Lung microvascular endothelial cell (primary cell): ENCODE measurements around the gene NUDT22. TPM values are rescaled to one million over a fixed set of nuclear protein-coding genes. Genes with fewer than 3 reads are reported as not detected.

Source experiments
- DNase-seq, 2 donors: peaks; one replicate each; pipeline versions ENCODE4 v3.0.0 to v3.0.0-alpha.2; 2010; ENCODE audit warnings: low read depth in 2 of 2
- total RNA-seq: library from RNA; depleted of rRNA; stranded (reverse); fragments of >200 nt; gene quantifications from 2 replicates; pipeline ENCODE4 v1.2.1, GENCODE V29; 2014

NUDT22 gene
- total RNA-seq, 1 donor from 2014 or later, result 37.3 TPM

- DNase-seq, result no peak
Observed at GRCh38 chr11:64227405-64227956, 1.4 kb downstream of the NUDT22 start.

GRCh38 chr11:64229090-64229743 is 3.1 kb downstream of the NUDT22 start:
- DNase-seq, result no peak

DNA sequence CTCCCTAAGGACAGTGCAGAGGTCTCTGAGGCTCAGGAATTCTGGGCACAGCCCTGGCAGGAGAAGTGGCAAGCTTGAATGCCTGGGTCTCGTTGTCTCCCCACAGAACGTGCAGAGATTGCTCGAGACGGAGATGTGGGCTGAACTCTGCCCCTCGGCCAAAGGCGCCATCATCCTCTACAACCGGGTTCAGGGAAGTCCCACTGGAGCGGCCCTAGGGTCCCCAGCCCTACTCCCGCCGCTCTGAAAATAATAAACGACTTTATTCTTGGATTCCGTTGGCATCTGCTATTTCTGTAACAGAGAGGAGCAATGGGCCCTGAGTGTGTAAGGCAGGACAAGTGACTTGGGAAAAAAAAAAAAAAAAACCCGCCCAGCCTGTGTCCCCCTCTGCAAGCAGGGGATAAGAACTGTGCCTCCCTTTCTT is 3.7 kb downstream of the NUDT22 start:
- no peak for DNase-seq

GRCh38 chr11:64230171-64230984 is 4.3 kb downstream of the NUDT22 start, which contains the start of gene DNAJC4:
Gene DNAJC4 (plus strand): TSS chr11:64230548. CDS start chr11:64230855, 307 bp downstream.
- DNase-seq, result peak; percentile 88 to 94

- DNase-seq, result no peak
Observed at GRCh38 chr11:64230985-64231365, 4.9 kb downstream of the NUDT22 start.

DNA sequence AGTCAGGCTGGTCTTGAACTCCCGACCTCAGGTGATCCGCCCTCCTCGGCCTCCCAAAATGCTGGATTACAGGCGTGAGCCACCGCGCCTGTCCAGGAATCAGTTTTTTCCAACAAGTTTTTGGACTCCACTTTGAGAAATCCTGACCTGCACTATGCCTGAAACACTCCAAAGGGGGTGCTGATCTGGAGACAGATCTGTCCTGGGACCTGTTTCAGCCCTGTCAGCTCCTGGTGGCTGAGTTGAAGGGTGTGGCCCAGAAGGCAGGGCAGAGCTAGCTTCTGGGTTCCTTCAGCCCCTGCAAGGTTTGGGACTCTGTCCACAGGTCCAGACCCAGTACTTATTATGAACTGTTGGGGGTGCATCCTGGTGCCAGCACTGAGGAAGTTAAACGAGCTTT is 5.5 kb downstream of the NUDT22 start:
- DNase-seq, result no peak

- no peak for DNase-seq
Observed at GRCh38 chr11:64232182-64232966, 6.3 kb downstream of the NUDT22 start.

- DNase-seq, result no peak
Observed at GRCh38 chr11:64232967-64233315, 6.9 kb downstream of the NUDT22 start.

GRCh38 chr11:64233913-64234586 is 8.0 kb downstream of the NUDT22 start, which contains the start of gene VEGFB:
Gene VEGFB (plus strand): TSS chr11:64234584. CDS start chr11:64234834, 250 bp downstream.
- peak; percentile 52 to 66 for DNase-seq

- peak in 1 of 2 donors; percentile 37 for DNase-seq
Observed at GRCh38 chr11:64234647-64235379, 8.7 kb downstream of the NUDT22 start.

DNA sequence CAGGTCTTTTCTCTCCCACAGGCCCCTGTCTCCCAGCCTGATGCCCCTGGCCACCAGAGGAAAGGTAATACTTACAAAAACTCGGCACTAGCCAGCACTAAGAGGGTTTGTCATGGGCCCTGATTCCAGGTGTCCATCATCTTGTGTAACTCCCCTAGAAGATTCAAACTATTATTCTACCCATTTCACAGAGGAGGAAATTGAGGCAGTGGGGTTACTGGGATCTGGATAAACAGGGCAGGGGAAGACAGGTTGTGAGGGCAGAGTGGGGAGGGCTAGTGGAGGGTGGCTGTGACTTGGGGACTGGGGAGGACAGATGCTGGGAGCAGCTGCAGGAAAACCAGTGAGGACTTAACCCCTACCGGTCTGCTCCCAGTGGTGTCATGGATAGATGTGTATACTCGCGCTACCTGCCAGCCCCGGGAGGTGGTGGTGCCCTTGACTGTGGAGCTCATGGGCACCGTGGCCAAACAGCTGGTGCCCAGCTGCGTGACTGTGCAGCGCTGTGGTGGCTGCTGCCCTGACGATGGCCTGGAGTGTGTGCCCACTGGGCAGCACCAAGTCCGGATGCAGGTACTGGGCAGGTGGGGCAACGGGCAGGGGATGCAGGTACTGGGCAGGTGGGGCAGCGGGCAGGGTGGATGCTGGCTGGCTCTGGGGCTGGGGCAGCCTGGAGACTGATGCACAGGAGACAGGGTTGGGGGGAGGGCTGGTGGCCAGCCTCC is 9.5 kb downstream of the NUDT22 start:
- no peak for DNase-seq

- peak in 1 of 2 donors; percentile 60 for DNase-seq
Observed at GRCh38 chr11:64237484-64237951, 11.4 kb downstream of the NUDT22 start.

DNA sequence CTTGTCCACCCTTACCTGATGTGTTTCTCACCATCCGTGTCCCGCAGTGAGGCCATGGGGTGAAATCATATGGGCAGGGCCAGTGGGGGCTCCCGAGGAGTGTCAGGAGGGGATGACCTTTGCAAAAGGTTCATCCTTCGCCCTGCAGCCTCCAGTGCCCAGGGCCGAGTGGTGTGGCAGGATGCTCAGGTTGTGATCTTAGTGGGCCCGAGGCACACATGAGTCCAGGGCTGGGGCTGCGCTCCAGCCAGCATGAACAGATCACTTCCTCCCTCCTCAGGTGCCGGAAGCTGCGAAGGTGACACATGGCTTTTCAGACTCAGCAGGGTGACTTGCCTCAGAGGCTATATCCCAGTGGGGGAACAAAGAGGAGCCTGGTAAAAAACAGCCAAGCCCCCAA is 12.0 kb downstream of the NUDT22 start:
- no peak for DNase-seq

DNA sequence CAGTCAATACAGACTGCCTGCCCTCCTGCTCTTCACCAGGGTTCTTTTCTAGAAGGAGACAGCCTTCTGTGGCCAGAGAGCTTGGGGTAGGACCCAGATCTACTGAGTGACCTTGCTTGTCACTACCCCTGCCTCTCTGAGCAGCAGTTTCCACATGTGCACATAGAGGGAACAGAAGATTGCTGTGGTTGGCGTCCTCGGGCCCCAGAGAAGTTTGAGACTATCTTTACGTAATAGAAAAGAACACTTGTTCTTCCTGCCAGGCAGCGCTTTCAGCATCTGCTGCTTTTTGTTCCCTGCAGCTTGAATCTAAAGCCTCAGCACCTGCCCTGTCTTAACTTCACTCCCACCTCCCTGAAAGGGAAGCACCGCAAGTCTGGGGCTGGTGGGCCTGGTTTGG is 12.9 kb downstream of the NUDT22 start:
- no peak for DNase-seq

GRCh38 chr11:64239662-64240434 is 13.8 kb downstream of the NUDT22 start:
- DNase-seq, result no peak

- peak; percentile 97 to 98 for DNase-seq
Observed at GRCh38 chr11:64240435-64241240, 14.6 kb downstream of the NUDT22 start, which contains the start of gene FKBP2. Gene FKBP2 (plus strand): TSS chr11:64241095. CDS start chr11:64242388, 1,293 bp downstream.

DNA sequence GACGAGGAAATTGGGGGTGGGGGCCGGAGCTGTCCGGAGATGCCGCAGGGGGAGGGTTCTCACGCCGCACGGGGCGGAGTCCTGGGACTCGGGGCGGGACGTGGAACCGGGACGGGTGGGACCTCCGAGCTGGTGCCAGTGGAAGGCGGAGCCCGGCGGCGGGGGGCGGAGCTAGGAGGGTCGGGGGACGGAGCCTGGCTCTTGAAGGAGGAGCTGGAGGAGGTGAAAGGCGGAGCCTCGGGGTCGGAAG is 15.1 kb downstream of the NUDT22 start:
- DNase-seq, result peak; percentile 99 to 100
